HTERT RPE-1 (cell line): ENCODE measurements around the gene WDR18.

Experiments used
- in situ Hi-C: fragments of 300-500 bp; cut with MboI; formaldehyde crosslinking; loops from 4 replicates; pipeline ENCODE4 v1.14.3; 2020; ENCODE audit warnings: low sequenced_read_pairs

Gene WDR18, protein sequence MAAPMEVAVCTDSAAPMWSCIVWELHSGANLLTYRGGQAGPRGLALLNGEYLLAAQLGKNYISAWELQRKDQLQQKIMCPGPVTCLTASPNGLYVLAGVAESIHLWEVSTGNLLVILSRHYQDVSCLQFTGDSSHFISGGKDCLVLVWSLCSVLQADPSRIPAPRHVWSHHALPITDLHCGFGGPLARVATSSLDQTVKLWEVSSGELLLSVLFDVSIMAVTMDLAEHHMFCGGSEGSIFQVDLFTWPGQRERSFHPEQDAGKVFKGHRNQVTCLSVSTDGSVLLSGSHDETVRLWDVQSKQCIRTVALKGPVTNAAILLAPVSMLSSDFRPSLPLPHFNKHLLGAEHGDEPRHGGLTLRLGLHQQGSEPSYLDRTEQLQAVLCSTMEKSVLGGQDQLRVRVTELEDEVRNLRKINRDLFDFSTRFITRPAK

DNA sequence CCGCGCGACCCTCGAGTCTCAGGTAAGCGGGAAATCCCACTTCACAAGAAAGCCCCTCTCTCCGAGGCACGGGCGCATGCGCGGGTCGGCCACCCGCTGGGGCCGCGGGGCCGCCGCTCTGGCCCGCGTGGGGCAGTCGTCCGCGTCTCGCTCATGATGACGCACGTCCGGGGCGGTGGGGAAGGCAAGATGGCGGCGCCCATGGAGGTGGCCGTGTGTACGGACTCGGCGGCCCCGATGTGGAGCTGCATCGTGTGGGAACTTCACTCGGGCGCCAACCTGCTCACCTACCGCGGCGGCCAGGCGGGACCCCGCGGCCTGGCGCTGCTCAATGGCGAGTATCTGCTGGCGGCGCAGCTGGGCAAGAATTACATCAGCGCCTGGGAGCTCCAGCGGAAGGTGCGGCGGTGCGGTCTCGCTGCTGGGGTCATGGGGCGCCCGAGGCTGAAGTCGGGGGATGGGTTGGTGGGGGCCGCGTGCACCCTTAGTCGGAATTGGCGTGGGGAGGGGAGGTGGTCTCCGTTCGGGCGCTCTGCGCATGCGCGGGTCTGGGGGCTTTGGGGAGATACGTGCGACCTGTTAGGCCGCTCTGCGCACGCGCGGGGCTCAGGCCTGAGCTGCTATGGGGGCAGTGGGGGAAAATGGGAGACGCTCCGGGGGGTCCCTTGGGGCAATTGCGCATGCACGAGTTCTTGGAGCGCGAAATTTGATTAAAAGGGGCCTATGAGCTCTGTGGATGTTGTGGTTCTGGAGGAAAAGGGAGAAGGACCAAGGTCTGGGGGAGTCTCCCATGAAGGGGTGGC is at the start of gene WDR18:
Gene WDR18, plus strand, starts transcription at position 181 of the 803 bp plus-strand sequence. Its CDS starts 9 bp downstream, at position 190.
- in situ Hi-C loops = no loop called here

GRCh38 chr19:934865-935479 is 49.2 kb upstream of the WDR18 start:
- in situ Hi-C loops = no loop called here

GRCh38 chr19:936175-936546 is 48.0 kb upstream of the WDR18 start:
- in situ Hi-C loops = no loop called here

DNA sequence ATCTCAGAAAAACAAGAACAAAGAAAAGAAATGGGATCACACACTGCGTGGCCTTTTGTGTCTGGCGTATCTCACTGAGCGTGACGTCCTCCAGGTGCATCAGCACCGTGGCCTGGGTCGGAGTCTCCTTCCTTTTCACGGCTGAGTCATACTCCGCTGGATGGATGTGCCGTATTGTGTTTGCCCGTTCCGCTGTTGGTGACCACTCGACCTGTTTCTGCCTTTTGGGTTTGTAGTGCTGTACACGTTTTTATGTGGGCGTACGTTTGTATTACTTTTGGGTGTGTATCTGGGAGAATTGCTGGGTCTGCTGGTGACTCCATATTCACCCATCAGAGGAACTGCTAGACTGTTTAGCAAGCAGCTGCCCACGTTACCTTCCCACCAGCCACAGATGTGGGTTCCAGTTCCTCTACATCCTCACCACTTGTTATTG is 46.9 kb upstream of the WDR18 start:
- in situ Hi-C loops = no loop called here

DNA sequence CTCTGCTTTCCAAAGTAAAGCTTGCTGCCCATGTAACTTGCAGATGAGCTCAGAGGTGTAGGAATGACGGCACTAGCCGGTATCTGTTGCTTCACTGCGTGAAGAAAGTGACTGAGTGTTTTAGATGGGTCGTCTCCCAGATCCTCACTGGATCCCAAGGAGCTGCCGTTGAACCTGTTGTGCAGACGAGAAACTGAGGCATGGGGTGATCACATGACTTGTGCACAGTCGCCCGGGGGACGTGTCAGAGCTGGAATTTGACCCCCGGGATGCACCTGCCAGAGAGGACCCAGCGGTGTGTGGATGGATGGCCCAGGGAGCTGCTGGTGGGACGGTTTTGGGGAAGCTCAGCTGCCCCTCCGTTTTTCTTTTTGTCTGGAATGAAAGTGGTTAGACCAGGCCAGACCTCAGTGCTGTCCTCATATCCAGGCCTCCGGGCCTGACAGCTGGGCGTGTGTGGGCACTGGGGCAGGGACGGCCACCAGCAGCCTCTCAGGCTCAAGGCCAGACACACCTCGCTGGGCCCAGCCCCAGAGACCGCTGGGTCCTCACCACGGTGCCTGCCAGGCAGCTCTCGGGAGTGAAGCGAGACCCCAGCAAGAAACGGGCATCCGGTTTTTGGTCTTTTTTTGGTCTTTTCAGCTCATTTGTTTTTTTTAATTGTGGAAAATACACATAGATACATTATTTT is 45.8 kb upstream of the WDR18 start:
- in situ Hi-C loops = no loop called here

GRCh38 chr19:939439-939838 is 44.7 kb upstream of the WDR18 start:
- in situ Hi-C loops = no loop called here

- in situ Hi-C loops = no loop called here
Measured at GRCh38 chr19:939922-940321, 44.2 kb upstream of the WDR18 start.

DNA sequence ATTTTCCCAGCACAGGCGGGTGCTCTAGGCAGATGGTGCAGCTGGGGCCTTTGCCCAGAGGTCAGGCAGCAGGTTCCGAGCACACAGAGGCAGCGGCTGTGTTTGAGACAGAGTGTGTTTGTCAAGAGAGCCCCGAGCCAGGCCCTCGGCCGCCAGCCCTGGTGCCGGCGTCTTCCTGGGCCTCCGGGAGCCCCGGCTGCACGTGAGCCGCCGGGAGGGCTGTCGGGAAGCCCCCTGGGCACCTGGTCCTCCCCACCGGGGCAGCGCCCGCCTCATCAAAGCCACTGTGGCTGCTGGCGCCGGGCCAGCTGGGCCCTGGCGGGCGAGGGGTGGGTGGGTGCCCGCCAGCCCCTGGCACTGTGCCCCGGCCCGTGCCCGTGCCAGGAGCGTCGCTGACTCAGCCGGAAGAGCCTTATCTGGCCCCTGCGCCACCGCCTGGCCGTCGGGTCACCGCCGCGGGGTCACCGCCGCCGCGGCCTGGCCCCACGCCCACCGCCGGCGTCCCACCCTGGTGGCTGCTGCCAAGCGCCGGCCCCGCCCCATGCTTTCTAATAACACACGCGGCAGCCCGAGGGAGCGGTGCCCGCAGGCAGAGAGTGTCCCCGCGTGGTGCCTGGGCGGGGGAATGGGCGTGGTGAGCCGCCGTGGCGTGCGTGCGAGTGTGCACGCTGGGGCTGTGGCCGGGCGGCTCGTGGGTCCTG is 43.4 kb upstream of the WDR18 start:
- in situ Hi-C loops = no loop called here

DNA sequence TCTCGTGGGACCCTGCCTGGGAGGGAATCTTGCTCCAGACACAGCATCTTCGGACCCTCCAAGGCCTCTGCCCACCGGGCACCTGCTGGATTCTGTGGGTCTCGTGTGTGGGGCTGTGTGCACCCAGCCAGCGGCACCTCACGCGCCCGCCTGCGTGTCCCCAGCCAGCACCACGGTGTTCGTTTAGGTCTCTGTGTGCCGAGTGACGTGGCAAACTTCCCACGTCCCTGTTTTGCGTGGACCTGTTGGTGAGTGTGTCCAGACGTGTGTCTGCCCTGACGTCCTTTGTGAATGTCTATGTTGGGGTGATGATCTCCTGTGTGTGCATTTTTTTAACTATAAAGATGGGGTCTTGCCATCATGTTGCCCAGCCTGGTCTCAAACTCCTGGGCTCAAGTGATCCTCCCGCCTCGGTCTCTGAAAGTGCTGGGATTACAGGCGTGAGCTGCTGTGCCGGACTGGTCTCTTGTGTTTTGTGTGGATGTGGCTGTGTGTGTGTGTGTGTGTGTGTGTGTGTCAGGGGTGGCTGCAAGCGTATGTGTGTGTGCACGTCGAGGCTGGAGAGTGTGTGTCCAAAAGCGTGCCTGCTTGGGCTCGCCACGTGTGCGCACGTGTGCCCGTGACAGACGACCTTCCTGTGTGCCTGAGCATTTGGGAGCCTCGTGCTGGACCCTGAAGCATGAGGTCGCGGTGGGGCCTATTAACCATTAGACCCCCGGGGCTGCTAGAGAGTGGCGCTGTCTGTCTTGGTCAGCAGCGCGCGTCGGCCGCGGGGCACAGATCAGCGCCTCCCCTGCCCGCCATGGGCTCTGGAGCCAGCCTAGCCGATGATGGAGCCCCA is 42.6 kb upstream of the WDR18 start:
- in situ Hi-C loops = no loop called here

GRCh38 chr19:942133-942645 is 42.0 kb upstream of the WDR18 start:
- in situ Hi-C loops = no loop called here

DNA sequence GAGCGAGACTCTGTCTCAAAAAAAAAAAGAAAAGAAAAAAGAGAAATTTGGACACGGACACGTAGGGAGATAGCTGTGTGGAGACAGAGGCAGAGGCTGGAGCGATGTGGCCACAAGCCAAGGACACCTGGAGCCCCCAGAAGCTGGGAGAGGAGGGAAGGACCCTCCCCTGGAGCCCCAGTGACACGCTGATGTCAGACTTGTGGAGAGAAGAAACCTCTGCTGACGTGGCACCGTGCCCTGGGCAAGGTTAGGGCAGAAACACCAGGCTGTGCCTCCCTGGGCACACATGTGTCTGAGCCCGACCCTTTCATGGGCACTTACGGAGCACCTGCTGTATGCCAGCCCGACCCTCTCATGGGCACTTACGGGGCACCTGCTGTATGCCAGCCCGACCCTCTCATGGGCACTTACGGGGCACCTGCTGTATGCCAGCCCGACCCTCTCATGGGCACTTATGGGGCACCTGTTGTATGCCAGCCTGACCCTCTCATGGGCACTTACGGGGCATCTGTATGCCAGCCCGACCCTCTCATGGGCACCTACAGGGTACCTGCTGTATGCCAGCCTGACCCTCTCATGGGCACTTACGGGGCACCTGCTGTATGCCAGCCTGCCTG is 40.5 kb upstream of the WDR18 start:
- in situ Hi-C loops = no loop called here

DNA sequence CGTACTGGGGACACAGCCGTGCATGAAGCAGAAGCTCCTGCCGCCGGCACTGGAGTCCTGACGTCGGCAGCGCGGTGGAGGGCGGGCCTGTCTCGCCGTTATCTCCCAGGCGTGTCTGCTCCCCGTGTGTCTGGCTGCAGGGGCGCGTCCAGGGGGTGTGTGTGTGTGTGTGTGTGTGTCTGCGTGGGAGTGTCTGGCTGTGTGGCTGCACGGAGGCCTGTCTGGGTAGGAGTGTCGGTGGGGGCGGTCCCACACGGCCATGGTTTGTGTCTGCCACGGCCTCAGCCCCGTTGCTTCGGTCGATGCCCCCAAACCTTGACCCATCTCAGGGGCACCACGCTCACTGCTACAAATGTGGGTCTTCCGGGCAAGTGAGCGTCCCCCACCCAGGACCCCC is 40.0 kb upstream of the WDR18 start:
- in situ Hi-C loops = no loop called here

DNA sequence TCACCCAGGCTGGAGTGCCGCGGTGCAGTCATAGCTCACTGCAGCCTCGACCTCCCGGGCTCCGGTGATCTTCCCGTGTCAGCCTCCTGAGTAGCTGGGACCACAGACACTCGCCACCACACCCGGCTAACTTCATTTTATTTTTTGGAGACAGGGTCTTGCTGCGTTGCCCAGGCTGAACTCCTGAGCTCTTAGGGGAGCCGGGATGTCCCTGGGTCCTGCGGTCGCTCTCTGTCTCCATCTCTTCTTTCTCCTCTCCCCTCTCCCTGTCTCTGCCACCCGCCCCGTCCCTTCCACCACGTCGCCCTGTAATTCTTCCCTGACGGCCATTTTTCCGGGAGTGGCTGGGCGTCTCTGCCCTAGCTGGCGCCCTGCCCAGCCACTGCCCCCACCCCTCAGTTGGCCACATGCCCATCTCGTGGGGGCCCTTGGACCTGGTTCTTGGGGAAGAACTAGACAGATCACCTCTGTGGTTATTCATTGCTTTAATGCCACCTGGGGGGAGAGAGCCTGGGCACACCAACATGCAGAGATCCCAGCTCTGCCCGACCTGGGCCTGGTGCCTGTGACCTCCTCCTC is 39.4 kb upstream of the WDR18 start:
- in situ Hi-C loops = no loop called here

DNA sequence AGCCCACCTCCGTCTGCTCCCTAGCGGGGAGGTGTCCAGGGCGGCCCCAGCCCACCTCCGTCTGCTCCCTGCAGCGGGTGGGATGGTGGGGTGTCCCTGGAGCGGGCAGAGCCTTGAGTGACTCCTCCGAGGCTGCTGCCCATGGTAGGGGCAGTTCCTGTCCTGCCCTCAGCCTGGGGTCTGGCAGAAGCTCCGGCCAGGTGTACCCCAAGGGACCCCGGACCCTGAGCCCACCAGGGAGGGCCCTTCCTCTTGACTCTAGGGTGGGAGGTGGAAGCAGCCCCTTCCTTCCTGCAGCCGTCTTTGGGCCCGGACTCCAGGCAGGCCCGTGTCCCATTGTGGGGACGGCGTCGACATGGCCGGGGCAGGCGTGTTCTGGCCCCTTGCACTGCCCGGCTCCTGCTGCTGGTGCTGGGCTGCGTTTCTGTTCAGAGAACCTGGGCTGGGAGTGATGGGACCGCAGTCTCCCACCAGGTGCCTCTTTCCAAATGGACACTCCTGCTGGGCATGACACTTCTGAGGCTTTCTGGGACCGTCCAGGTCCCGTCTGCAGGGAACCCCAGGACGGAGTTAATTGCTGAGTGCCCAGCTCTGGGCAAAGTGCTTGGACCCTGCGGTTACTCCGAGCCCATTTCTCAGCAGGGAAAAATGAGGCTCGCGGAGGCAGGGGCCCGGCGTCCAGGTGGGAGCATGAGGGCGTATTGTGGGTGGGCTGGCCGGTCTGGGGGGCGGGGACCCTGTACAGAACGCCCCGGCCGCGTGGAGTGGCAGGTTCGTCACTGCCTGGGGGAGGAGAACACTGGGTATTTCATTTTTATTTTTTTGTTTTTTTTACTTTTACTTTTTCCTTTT is 38.5 kb upstream of the WDR18 start:
- in situ Hi-C loops = no loop called here

DNA sequence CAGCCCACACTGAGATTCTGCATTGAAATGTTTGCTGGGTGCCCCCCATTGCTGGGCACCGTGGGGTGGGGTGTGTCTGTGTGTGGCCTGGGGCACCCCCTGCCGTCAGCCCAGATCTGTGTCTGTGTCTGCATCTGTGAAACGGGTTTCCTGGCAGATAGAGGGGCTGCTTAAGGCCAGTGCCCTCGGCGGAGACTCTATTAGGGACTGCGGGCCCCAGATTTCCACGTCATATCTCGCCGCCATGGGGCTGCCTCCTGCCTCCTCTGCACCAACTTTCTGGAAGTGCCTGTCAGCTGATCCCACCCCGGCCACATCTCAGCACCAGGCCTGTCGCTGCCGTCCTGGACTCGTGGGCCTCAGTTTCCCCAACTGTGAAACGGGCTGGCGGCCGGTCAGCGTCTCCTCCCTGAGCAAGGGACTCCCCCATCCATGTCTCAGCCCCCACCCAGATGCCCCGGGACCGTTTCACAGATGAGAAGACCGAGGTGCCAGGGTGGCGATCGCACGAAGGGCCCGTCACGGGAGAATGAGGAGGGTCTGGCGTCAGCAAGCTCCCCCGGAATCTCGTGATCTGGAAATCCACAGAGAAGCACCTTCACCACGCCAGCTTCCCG is 36.9 kb upstream of the WDR18 start:
- in situ Hi-C loops = no loop called here

DNA sequence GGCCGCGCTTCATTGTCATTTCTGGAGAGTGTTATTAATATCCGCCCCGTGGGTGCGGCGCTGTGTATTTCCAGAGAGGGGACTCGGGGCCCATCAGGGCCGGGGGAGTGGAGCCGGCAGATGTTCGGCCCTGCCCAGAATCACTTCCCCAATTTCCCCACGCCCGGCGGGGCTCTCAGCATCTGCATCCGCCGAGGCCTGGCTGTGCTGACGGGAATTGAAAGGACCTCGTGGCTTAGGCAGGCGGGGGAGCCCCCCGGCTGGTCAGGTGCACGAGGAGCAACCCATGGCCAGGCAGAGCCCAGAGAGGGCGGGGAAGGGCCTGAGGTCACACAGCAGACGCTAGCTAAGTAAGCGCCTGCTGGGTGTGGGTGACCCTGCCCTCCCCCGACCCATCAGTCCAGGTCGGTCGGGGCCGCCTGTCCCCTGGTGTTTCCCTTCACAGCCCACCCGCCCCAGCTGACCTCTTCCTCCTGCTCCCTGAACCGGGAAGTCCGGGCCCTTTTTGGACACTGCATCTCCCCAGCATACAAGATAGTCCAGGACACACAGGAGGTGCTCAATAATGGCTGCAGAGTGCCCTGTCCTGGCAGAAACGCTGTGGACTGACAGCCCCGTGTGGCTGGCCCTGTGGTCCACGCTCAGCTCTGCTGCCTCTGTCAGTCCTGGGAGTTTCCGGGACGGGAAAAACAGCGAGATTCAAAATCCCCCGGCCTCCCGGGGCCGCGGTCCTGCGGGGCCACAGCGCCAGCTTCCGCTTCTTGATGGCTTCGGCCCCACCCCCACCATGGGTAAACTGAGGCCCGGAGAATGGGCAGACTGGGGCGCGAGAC is 36.2 kb upstream of the WDR18 start:
- in situ Hi-C loops = no loop called here
